Measurements from ENCODE around the gene DOK5.

The DOK5 gene

GRCh38 chr20:54488442-54488841 is 13.0 kb downstream of the DOK5 start:
- no peak for DNase-seq (ENCODE audit: low read depth)
- H3K4me3 ChIP-seq (ENCODE audit: low read depth, low read length): no peak overlapping the region
- TF ChIP-seq MYC (IDR thresholded peaks at IDR 0.05; ENCODE audit: low read depth, low read length): no peak
- no peak for TF ChIP-seq POLR2A (IDR thresholded peaks at IDR 0.05; ENCODE audit: extremely low read depth, insufficient read length)
- TF ChIP-seq MAX (IDR thresholded peaks at IDR 0.05; ENCODE audit: low read depth, low read length): no peak
- TF ChIP-seq CTCF (IDR thresholded peaks at IDR 0.05; ENCODE audit: low read depth, low read length): no peak

GRCh38 chr20:54491506-54491905 is 16.1 kb downstream of the DOK5 start:
- no peak for DNase-seq (ENCODE audit: low read depth)
- TF ChIP-seq POLR2A (IDR thresholded peaks at IDR 0.05; ENCODE audit: extremely low read depth, insufficient read length): no peak
- TF ChIP-seq MAX (IDR thresholded peaks at IDR 0.05; ENCODE audit: low read depth, low read length): no peak
- TF ChIP-seq MYC (IDR thresholded peaks at IDR 0.05; ENCODE audit: low read depth, low read length): no peak
- no peak for TF ChIP-seq CTCF (IDR thresholded peaks at IDR 0.05; ENCODE audit: low read depth, low read length)
- no peak overlapping the region for H3K4me3 ChIP-seq (ENCODE audit: low read depth, low read length)

- DNase-seq (ENCODE audit: low read depth): no peak
- no peak overlapping the region for H3K4me3 ChIP-seq (ENCODE audit: low read depth, low read length)
- TF ChIP-seq POLR2A (IDR thresholded peaks at IDR 0.05; ENCODE audit: extremely low read depth, insufficient read length) (no peak), MYC (IDR thresholded peaks at IDR 0.05; ENCODE audit: low read depth, low read length) (no peak), MAX (IDR thresholded peaks at IDR 0.05; ENCODE audit: low read depth, low read length) (no peak), CTCF (IDR thresholded peaks at IDR 0.05; ENCODE audit: low read depth, low read length) (no peak)
Observed at GRCh38 chr20:54494303-54495006, 19.1 kb downstream of the DOK5 start.

- no peak overlapping the region for H3K4me3 ChIP-seq (ENCODE audit: low read depth, low read length)
Observed at GRCh38 chr20:54497931-54498718, 22.7 kb downstream of the DOK5 start.

GRCh38 chr20:54499111-54499510 is 23.7 kb downstream of the DOK5 start:
- H3K4me3 ChIP-seq (ENCODE audit: low read depth, low read length): no peak overlapping the region
- no peak for DNase-seq (ENCODE audit: low read depth)
- TF ChIP-seq MYC (IDR thresholded peaks at IDR 0.05; ENCODE audit: low read depth, low read length): no peak
- TF ChIP-seq POLR2A (IDR thresholded peaks at IDR 0.05; ENCODE audit: extremely low read depth, insufficient read length): no peak

More at GRCh38 chr20:54497931-54498718, 22.7 kb downstream of the DOK5 start:
- DNase-seq (ENCODE audit: low read depth): peak; percentile 32
- TF ChIP-seq CTCF (IDR thresholded peaks at IDR 0.05; ENCODE audit: low read depth, low read length): no peak
- no peak for TF ChIP-seq POLR2A (IDR thresholded peaks at IDR 0.05; ENCODE audit: extremely low read depth, insufficient read length)
- no peak for TF ChIP-seq MYC (IDR thresholded peaks at IDR 0.05; ENCODE audit: low read depth, low read length)
- no peak for TF ChIP-seq MAX (IDR thresholded peaks at IDR 0.05; ENCODE audit: low read depth, low read length)

GRCh38 chr20:54502179-54502578 is 26.8 kb downstream of the DOK5 start:
- H3K4me3 ChIP-seq (ENCODE audit: low read depth, low read length): no peak overlapping the region
- TF ChIP-seq POLR2A (IDR thresholded peaks at IDR 0.05; ENCODE audit: extremely low read depth, insufficient read length) (no peak), MYC (IDR thresholded peaks at IDR 0.05; ENCODE audit: low read depth, low read length) (no peak), CTCF (IDR thresholded peaks at IDR 0.05; ENCODE audit: low read depth, low read length) (no peak), MAX (IDR thresholded peaks at IDR 0.05; ENCODE audit: low read depth, low read length) (no peak)
- DNase-seq (ENCODE audit: low read depth): no peak

Data from NB4 (cell line).